ENCODE measurements around the gene RASD2.

- TF ChIP-seq CTCF (IDR thresholded peaks at IDR 0.05) = no peak
- no peak for TF ChIP-seq POLR2A (IDR thresholded peaks at IDR 0.05)
Observed at GRCh38 chr22:35589071-35589755, 48.6 kb downstream of the RASD2 start.
